SK-N-MC (cell line): ENCODE measurements around the gene SULT2B1.

ENCODE experiments used
- EZH2 ChIP-seq: fragments of 200-600 bp; sonication (generic); IDR thresholded peaks from one replicate; pipeline ENCODE4 v1.6.1; 2017; ENCODE audit warnings: antibody characterized with exemption
- FOXP2 ChIP-seq: optimal IDR thresholded peaks from 2 replicates; pipeline ENCODE3; 2011; ENCODE audit warnings: mild to moderate bottlenecking, moderate library complexity; ENCODE audit not compliant: insufficient read depth; ENCODE audit errors: extremely low read length, control extremely low read depth
- POLR2AphosphoS5 ChIP-seq: IDR thresholded peaks from 2 replicates; pipeline ENCODE4 v1.6.1; 2012; ENCODE audit warnings: mild to moderate bottlenecking, low read depth, low read length, borderline replicate concordance

DNA sequence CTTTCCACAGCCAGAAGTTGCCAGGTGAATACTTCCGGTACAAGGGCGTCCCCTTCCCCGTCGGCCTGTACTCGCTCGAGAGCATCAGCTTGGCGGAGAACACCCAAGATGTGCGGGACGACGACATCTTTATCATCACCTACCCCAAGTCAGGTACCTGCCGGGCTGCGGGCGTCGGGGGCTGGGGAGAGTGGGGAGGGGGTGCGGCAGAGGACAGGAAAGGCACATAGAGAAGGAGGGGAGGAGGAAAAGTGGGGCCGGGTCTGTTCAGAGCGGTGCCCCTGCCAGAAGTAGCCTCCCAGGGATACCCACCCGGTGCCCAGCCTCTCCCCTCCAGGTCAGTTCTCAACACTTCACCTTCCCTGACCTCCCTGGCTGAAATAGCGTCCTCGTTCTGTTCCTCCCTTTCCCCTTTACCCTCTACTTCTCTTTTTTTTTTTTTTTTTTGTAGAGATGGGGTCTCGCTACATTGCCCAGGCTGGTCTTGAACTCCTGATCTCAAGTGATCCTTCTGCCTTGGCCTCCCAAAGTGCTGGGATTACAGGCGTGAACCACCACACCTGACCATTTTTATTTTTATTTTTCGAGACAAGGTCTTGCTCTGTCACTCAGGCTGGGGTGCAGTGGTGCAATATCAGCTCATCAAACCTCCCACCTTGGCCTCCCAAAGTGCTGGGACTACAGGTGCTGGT, 24.1 kb downstream of the SULT2B1 start:
- TF ChIP-seq POLR2AphosphoS5 (no peak), EZH2 (no peak), FOXP2 (no peak)
